WTC11 (cell line): ENCODE measurements around the gene MACROD2.

ENCODE experiments used
- E2F4 ChIP-seq: sonication (generic); formaldehyde crosslinking; IDR thresholded peaks from 2 replicates; pipeline ENCODE4 v1.8.1; 2022; ENCODE audit warnings: low read depth, mild to moderate bottlenecking, moderate library complexity, missing genetic modification reagents, borderline replicate concordance
- IRF1 ChIP-seq: sonication (generic); formaldehyde crosslinking; IDR thresholded peaks from 2 replicates; pipeline ENCODE4 v1.8.0; 2023; ENCODE audit warnings: missing genetic modification reagents
- MYBL2 ChIP-seq: sonication (generic); formaldehyde crosslinking; IDR thresholded peaks from 2 replicates; pipeline ENCODE4 v1.8.1; 2023; ENCODE audit warnings: mild to moderate bottlenecking, moderate library complexity, missing genetic modification reagents
- RELA ChIP-seq: sonication (generic); formaldehyde crosslinking; IDR thresholded peaks from 2 replicates; pipeline ENCODE4 v1.8.1; 2022; ENCODE audit warnings: missing genetic modification reagents, mild to moderate bottlenecking, borderline replicate concordance
- STAT6 ChIP-seq: sonication (generic); formaldehyde crosslinking; conservative IDR thresholded peaks from 2 replicates; pipeline ENCODE4 v1.8.1; 2023; ENCODE audit warnings: mild to moderate bottlenecking, low read depth, missing genetic modification reagents, moderate library complexity
- TEAD1 ChIP-seq: sonication (generic); formaldehyde crosslinking; IDR thresholded peaks from 2 replicates; pipeline ENCODE4 v1.8.0; 2022; ENCODE audit warnings: mild to moderate bottlenecking, missing genetic modification reagents
- TF ChIP-seq, protein P1 (sequence below): fragments of 200-600 bp; IDR thresholded peaks from 2 replicates; pipeline ENCODE4 v1.8.0; 2022; ENCODE audit warnings: antibody characterized with exemption
- TF ChIP-seq, protein P2 (sequence below): sonication (generic); formaldehyde crosslinking; IDR thresholded peaks from 2 replicates; pipeline ENCODE4 v1.8.1; 2023; ENCODE audit warnings: mild to moderate bottlenecking, missing genetic modification reagents, moderate library complexity

DNA sequence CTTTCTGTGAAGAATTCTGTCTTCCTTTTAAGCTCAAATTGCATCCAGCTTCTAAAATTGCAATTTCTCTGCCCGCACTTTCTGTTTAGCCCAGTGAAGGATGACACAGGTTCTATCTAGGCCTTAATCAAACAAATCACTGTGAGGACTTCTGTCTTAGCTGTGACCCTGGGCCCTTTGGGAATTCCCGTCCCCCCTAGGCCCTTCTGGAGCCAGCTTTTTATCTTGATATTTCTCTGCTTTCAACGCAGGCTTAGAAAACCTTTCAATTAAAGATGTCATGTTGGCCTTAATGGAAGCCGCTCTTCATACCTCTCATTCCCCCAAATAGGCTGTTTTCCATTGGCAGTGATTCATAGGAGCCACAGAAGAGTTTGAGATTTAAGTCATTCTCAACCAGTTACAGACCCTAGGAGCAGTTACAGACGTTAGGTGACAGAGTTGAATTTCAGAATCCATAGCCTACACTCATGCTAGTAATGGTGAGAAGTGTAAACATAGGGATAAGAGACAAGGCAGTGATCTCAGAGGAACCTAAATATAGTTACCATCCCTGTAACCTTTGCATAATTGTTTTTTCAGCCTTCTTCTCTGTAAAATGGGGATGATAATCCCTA lies 416.9 kb downstream of the MACROD2 start:
- TF ChIP-seq, protein P1, sequence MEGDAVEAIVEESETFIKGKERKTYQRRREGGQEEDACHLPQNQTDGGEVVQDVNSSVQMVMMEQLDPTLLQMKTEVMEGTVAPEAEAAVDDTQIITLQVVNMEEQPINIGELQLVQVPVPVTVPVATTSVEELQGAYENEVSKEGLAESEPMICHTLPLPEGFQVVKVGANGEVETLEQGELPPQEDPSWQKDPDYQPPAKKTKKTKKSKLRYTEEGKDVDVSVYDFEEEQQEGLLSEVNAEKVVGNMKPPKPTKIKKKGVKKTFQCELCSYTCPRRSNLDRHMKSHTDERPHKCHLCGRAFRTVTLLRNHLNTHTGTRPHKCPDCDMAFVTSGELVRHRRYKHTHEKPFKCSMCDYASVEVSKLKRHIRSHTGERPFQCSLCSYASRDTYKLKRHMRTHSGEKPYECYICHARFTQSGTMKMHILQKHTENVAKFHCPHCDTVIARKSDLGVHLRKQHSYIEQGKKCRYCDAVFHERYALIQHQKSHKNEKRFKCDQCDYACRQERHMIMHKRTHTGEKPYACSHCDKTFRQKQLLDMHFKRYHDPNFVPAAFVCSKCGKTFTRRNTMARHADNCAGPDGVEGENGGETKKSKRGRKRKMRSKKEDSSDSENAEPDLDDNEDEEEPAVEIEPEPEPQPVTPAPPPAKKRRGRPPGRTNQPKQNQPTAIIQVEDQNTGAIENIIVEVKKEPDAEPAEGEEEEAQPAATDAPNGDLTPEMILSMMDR, result no peak
- TF ChIP-seq RELA (no peak), IRF1 (no peak), TEAD1 (CRISPR knock-in tag) (no peak), STAT6 (CRISPR knock-in tag) (no peak), E2F4 (CRISPR knock-in tag) (no peak), MYBL2 (CRISPR knock-in tag) (no peak)
- TF ChIP-seq, protein P2, sequence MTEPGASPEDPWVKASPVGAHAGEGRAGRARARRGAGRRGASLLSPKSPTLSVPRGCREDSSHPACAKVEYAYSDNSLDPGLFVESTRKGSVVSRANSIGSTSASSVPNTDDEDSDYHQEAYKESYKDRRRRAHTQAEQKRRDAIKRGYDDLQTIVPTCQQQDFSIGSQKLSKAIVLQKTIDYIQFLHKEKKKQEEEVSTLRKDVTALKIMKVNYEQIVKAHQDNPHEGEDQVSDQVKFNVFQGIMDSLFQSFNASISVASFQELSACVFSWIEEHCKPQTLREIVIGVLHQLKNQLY (CRISPR knock-in tag), result no peak
